Epithelial cell of proximal tubule (primary cell): ENCODE measurements around the gene KASH5. TPM values are rescaled to one million over a fixed set of nuclear protein-coding genes. Genes with fewer than 3 reads are reported as not detected.

Source experiments
- DNase-seq: peaks from one replicate; pipeline ENCODE4 v3.0.0-alpha.2; 2011; ENCODE audit warnings: low read depth
- H3K4me3 ChIP-seq: 2 replicates; pipeline ENCODE4 v1.5.1; 2011; ENCODE audit warnings: low read depth, mild to moderate bottlenecking, low read length
- total RNA-seq: library from RNA; depleted of rRNA; stranded (reverse); fragments of >200 nt; gene quantifications from 2 replicates; pipeline ENCODE4 v1.2.3, GENCODE V29; 2015
- TF ChIP-seq, protein P1 (sequence below): conservative IDR thresholded peaks from 2 replicates; pipeline ENCODE4 v1.5.1; 2012; ENCODE audit warnings: low read depth, mild to moderate bottlenecking, low read length

KASH5 gene
- total RNA-seq, 1 donor from 2014 or later: 0.06 TPM

- no peak overlapping the region for H3K4me3 ChIP-seq
- TF ChIP-seq, protein P1, sequence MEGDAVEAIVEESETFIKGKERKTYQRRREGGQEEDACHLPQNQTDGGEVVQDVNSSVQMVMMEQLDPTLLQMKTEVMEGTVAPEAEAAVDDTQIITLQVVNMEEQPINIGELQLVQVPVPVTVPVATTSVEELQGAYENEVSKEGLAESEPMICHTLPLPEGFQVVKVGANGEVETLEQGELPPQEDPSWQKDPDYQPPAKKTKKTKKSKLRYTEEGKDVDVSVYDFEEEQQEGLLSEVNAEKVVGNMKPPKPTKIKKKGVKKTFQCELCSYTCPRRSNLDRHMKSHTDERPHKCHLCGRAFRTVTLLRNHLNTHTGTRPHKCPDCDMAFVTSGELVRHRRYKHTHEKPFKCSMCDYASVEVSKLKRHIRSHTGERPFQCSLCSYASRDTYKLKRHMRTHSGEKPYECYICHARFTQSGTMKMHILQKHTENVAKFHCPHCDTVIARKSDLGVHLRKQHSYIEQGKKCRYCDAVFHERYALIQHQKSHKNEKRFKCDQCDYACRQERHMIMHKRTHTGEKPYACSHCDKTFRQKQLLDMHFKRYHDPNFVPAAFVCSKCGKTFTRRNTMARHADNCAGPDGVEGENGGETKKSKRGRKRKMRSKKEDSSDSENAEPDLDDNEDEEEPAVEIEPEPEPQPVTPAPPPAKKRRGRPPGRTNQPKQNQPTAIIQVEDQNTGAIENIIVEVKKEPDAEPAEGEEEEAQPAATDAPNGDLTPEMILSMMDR: no peak
- DNase-seq: no peak
Observed at GRCh38 chr19:49342291-49342721, 45.7 kb upstream of the KASH5 start.

- TF ChIP-seq, protein P1: no peak
- H3K4me3 ChIP-seq: no peak overlapping the region
- DNase-seq: no peak
Observed at GRCh38 chr19:49343123-49343522, 44.9 kb upstream of the KASH5 start.

DNA sequence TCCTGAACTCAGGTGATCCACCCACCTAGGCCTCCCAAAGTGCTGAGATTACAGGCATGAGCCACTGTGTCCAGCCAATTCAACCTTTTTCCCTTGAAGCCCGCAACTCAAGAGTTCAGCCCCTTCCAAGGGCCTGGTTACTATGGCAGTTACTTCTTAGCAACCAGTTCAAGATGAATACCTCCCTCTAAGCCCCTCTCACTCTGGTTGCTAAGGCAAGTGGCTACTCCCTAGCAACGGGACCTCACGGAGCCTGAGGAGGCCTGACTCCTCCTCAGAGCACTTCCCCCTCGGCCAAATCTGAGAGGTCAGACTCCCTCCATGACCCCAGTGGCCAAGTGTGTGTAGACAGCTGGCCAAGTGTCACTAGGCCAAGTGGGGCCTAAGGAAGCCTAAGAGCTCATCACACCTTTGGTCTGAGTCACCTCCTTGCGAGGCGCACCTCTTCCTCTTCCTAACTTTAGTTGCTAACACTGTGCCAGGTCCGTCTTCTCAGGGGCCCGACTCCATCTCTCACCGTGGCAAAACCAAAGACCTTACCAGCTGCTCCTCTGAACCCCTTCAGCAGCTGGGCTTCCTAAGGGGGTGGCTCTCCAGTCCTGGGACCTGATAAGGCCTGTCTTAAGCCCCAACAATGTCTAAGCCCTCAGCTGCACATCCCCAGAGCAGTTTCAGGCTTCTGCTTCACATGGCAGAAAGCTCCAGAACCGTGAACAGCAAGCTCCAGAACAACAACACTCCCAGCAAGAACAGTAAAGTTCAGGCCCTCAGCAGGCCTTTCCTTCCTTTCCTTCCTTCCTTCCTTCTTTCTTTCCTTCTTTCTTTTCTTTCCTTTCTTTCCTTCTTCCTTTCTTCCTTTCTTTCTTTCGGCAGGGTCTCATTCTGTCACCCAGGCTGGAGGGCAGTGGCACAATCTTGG lies 43.3 kb upstream of the KASH5 start:
- TF ChIP-seq, protein P1: no peak
- no peak for DNase-seq
- H3K4me3 ChIP-seq: no peak overlapping the region

GRCh38 chr19:49347191-49347590 lies 40.9 kb upstream of the KASH5 start:
- TF ChIP-seq, protein P1: no peak
- H3K4me3 ChIP-seq: no peak overlapping the region
- no peak for DNase-seq

GRCh38 chr19:49347835-49348234 lies 40.2 kb upstream of the KASH5 start:
- DNase-seq: no peak
- H3K4me3 ChIP-seq: no peak overlapping the region
- TF ChIP-seq, protein P1: peak; percentile 11

GRCh38 chr19:49348305-49349189 lies 39.5 kb upstream of the KASH5 start:
- no peak overlapping the region for H3K4me3 ChIP-seq
- DNase-seq: no peak
- TF ChIP-seq, protein P1: no peak
